OCI-LY7 (cell line): ENCODE data around the gene CHD9. TPM values are rescaled to one million over a fixed set of nuclear protein-coding genes. Genes with fewer than 3 reads are reported as not detected.

Experiments used
- BruUV-seq: library from RNA; stranded (reverse); fragments of 400-500 nt; replicated peaks from 2 replicates; lab custom pipeline; 2021; lab: Mats Ljungman, UMichigan
- CTCF ChIA-PET: fragments of 300-600 bp; sonication (Branson Sonifier 250); formaldehyde crosslinking; loops from one replicate; lab custom pipeline; 2022; ENCODE audit warnings: antibody characterized with exemption; ENCODE audit not compliant: unreplicated experiment; lab: Charles Lee
- POLR2A ChIA-PET: fragments of 300-600 bp; sonication (Branson Sonifier 250); formaldehyde crosslinking; loops from one replicate; lab custom pipeline; 2022; ENCODE audit warnings: antibody characterized with exemption; lab: Charles Lee
- DNase-seq: peaks from one replicate; pipeline ENCODE4 v3.0.0-alpha.2; 2015; ENCODE audit warnings: low spot score
- H2AFZ ChIP-seq: fragments of 200-600 bp; sonication (generic), shearing (Covaris generic); 2 replicates; pipeline ENCODE4 v1.6.1; 2014; ENCODE audit warnings: mild to moderate bottlenecking, antibody characterized with exemption, low read length, moderate library complexity
- H3K27ac ChIP-seq: fragments of 200-600 bp; sonication (generic); 2 replicates; pipeline ENCODE4 v1.5.1; 2014; ENCODE audit warnings: mixed run types, low read depth, mild to moderate bottlenecking, moderate library complexity, low read length, inconsistent platforms; ENCODE audit not compliant: poor library complexity, severe bottlenecking
- H3K36me3 ChIP-seq: fragments of 200-600 bp; sonication (generic); 2 replicates; pipeline ENCODE4 v1.6.1; 2014; ENCODE audit warnings: mild to moderate bottlenecking, antibody characterized with exemption, low read length, moderate library complexity, mixed read lengths; ENCODE audit not compliant: insufficient read depth
- H3K4me1 ChIP-seq: fragments of 200-600 bp; sonication (generic); 2 replicates; pipeline ENCODE4 v1.5.1; 2014; ENCODE audit warnings: mild to moderate bottlenecking, low read length; ENCODE audit not compliant: insufficient read depth, poor library complexity, severe bottlenecking
- H3K4me2 ChIP-seq: fragments of 200-600 bp; sonication (generic); 2 replicates; pipeline ENCODE4 v1.6.1; 2014; ENCODE audit warnings: mild to moderate bottlenecking, low read length
- H3K4me3 ChIP-seq: fragments of 200-600 bp; sonication (generic); 2 replicates; pipeline ENCODE4 v1.5.1; 2014; ENCODE audit warnings: mild to moderate bottlenecking, low read depth, low read length; ENCODE audit not compliant: poor library complexity, severe bottlenecking
- H3K79me2 ChIP-seq: fragments of 200-600 bp; sonication (generic); 2 replicates; pipeline ENCODE4 v1.6.1; 2016; ENCODE audit warnings: low read depth, mild to moderate bottlenecking, low read length, moderate library complexity, mixed read lengths; ENCODE audit not compliant: insufficient read depth
- H3K9me2 ChIP-seq: fragments of 200-600 bp; sonication (generic); 2 replicates; pipeline ENCODE4 v1.6.1; 2016; ENCODE audit warnings: mild to moderate bottlenecking, low read length, mixed read lengths; ENCODE audit not compliant: insufficient read depth
- H3K9me3 ChIP-seq: fragments of 200-600 bp; sonication (generic); 2 replicates; pipeline ENCODE4 v1.6.1; 2014; ENCODE audit warnings: mild to moderate bottlenecking, mixed run types, low read length, mixed read lengths
- H4K20me1 ChIP-seq: fragments of 200-600 bp; sonication (generic); 2 replicates; pipeline ENCODE4 v1.6.1; 2014; ENCODE audit warnings: mild to moderate bottlenecking, antibody characterized with exemption, low read length, moderate library complexity, mixed read lengths; ENCODE audit not compliant: insufficient read depth
- EZH2phosphoT487 ChIP-seq: fragments of 200-600 bp; sonication (generic); IDR thresholded peaks from 2 replicates; pipeline ENCODE4 v1.6.1; 2018; ENCODE audit warnings: low read depth, borderline replicate concordance, mild to moderate bottlenecking, mixed run types, antibody characterized with exemption, low read length, moderate library complexity, mixed read lengths
- intact Hi-C: fragments of 100-400 bp; cut with micrococcal nuclease; formaldehyde crosslinking; loops from one replicate; pipeline ENCODE4 v1.10.0; 2022; ENCODE audit not compliant: unreplicated experiment
- total RNA-seq, 2 experiments: library from RNA; depleted of rRNA in 1 of 2; stranded (reverse); fragments of >200 nt in 1 of 2; shearing (Covaris generic) in 1 of 2; gene quantifications; 2 replicates each; pipeline ENCODE4 v1.2.3, GENCODE V29; 2014 to 2022
- TF ChIP-seq, protein P1 (sequence below): fragments of 200-600 bp; sonication (generic); conservative IDR thresholded peaks from 2 replicates; pipeline ENCODE4 v1.5.1; 2014; ENCODE audit warnings: mild to moderate bottlenecking, antibody characterized with exemption, low read length, moderate library complexity, mixed read lengths

CHD9 gene
- total RNA-seq, 2 experiments from 2014 or later, result 52.6 to 85.9 TPM

GRCh38 chr16:53131363-53132071, 76.7 kb downstream of the CHD9 start:
- H4K20me1 ChIP-seq, result peaks cover 27% of the 10 kb centered on the region; the same call in 1 of the 2 replicates
- no peaks in the 10 kb centered on the region for H3K9me2 ChIP-seq
- no TSS peak for BruUV-seq
- ChIA-PET POLR2A (interaction anchor here (0.5 to 0.7 kb wide), 3 partner anchors 30 to 67 kb away, joined by 3 to 5 read pairs (median 3); no protein-coding TSS in a partner anchor), CTCF (no interaction called here)
- H3K9me3 ChIP-seq, result no peaks in the 10 kb centered on the region
- no peak overlapping the region for H2AFZ ChIP-seq
- intact Hi-C loops, result loop anchor here (2.0 to 5.0 kb wide), 4 partner anchors 29 to 371 kb away; partner anchors contain the start of gene AKTIP
- H3K79me2 ChIP-seq, result peaks cover 82% of the 10 kb centered on the region
- H3K27ac ChIP-seq, result peak overlapping the region; percentile 17
- DNase-seq, result peak; percentile 52
- peaks cover 37% of the 10 kb centered on the region for H3K36me3 ChIP-seq
- H3K4me1 ChIP-seq, result peaks cover 33% of the 10 kb centered on the region
- H3K4me3 ChIP-seq, result peak overlapping the region; percentile 99
- peak overlapping the region; percentile 96 for H3K4me2 ChIP-seq
- TF ChIP-seq EZH2phosphoT487, result no peak
- TF ChIP-seq, protein P1, sequence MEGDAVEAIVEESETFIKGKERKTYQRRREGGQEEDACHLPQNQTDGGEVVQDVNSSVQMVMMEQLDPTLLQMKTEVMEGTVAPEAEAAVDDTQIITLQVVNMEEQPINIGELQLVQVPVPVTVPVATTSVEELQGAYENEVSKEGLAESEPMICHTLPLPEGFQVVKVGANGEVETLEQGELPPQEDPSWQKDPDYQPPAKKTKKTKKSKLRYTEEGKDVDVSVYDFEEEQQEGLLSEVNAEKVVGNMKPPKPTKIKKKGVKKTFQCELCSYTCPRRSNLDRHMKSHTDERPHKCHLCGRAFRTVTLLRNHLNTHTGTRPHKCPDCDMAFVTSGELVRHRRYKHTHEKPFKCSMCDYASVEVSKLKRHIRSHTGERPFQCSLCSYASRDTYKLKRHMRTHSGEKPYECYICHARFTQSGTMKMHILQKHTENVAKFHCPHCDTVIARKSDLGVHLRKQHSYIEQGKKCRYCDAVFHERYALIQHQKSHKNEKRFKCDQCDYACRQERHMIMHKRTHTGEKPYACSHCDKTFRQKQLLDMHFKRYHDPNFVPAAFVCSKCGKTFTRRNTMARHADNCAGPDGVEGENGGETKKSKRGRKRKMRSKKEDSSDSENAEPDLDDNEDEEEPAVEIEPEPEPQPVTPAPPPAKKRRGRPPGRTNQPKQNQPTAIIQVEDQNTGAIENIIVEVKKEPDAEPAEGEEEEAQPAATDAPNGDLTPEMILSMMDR, result no peak

DNA sequence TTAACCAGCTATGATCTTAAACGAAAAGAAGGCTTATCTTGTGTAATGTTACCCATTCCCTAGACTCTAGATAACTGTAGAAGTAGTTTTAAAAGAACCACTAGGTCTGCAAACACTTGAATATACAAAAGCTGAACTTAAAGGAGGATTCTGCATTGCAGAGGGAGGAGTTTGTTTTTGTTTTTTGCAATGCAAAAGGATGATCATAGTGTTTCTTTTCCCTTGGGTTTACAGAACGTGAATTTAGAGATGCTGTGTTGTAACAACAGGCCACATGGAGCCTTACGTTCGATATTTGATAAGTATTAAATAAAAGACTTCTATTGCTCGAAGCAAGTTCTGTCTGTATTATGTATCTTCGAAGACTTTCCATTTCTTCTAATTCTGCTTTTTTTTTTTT, 77.6 kb downstream of the CHD9 start:
- POLR2A ChIA-PET, result interaction anchor here (0.5 to 0.7 kb wide), 3 partner anchors 31 to 68 kb away, joined by 3 to 5 read pairs (median 3); no protein-coding TSS in a partner anchor
- peaks cover 27% of the 10 kb centered on the region; the same call in 1 of the 2 replicates for H4K20me1 ChIP-seq
- H3K4me3 ChIP-seq, result peak overlapping the region; percentile 99
- DNase-seq, result no peak
- intact Hi-C loops, result loop anchor here (5.0 kb wide), 1 partner anchor 370 kb away; the partner anchor contains the start of gene AKTIP
- H3K79me2 ChIP-seq, result peaks cover 83% of the 10 kb centered on the region
- peaks cover 31% of the 10 kb centered on the region for H3K4me1 ChIP-seq
- CTCF ChIA-PET, result no interaction called here
- no peak overlapping the region for H3K27ac ChIP-seq
- H3K4me2 ChIP-seq, result peak overlapping the region; percentile 96
- no peak overlapping the region for H2AFZ ChIP-seq
- TF ChIP-seq, protein P1, result no peak
- TF ChIP-seq EZH2phosphoT487, result no peak
- H3K9me3 ChIP-seq, result no peaks in the 10 kb centered on the region
- H3K36me3 ChIP-seq, result peaks cover 44% of the 10 kb centered on the region
- no TSS peak for BruUV-seq
- H3K9me2 ChIP-seq, result no peaks in the 10 kb centered on the region

DNA sequence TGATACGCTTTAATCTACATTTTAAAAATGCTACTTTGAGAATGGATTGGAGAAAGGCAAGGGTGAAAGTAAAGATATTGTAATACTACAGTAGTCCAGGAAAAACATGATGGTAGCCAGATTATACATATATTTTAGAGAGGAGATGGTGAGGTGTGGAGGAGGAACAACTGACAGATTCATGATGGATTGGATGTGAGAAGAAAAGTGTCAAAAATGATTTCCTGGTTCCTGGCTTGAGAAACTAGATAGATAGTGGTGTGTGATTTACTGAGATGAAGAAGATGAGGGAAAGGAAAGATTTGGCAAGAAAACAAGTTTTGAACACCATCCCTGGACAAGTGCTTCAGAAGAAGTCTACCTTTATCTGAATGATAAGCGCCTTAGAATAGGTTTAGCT, 80.5 kb downstream of the CHD9 start:
- peaks cover 87% of the 10 kb centered on the region for H3K79me2 ChIP-seq
- peaks cover 13% of the 10 kb centered on the region for H3K4me1 ChIP-seq
- no peak overlapping the region for H3K4me2 ChIP-seq
- no TSS peak for BruUV-seq
- no peak overlapping the region for H2AFZ ChIP-seq
- CTCF ChIA-PET, result no interaction called here
- intact Hi-C loops, result no loop called here
- POLR2A ChIA-PET, result interaction anchor here (0.6 to 1.2 kb wide), 2 partner anchors 23 to 1107 kb away, joined by 3 to 4 read pairs; no protein-coding TSS in a partner anchor
- no peak overlapping the region for H3K27ac ChIP-seq
- H3K36me3 ChIP-seq, result peaks cover 45% of the 10 kb centered on the region
- H3K9me3 ChIP-seq, result no peaks in the 10 kb centered on the region
- H3K4me3 ChIP-seq, result no peak overlapping the region
- DNase-seq, result no peak
- H3K9me2 ChIP-seq, result no peaks in the 10 kb centered on the region
- H4K20me1 ChIP-seq, result peaks cover 27% of the 10 kb centered on the region; the same call in 1 of the 2 replicates
- no peak for TF ChIP-seq EZH2phosphoT487
- TF ChIP-seq, protein P1, result no peak
